H9 (cell line): ENCODE measurements around the gene FBXO48. TPM values are rescaled to one million over a fixed set of nuclear protein-coding genes. Genes with fewer than 3 reads are reported as not detected.

Experiments
- DNase-seq: peaks from one replicate; pipeline ENCODE4 v3.0.0-alpha.2; 2017
- H2AFZ ChIP-seq: one replicate; pipeline ENCODE4 v1.6.1; 2013; ENCODE audit warnings: mild to moderate bottlenecking, low read length, control low read depth, moderate library complexity
- H2AK5ac ChIP-seq: 2 replicates; pipeline ENCODE4 v1.6.1; 2013; ENCODE audit warnings: low read length, control low read depth, mixed read lengths; ENCODE audit not compliant: insufficient read length
- H2BK120ac ChIP-seq: one replicate; pipeline ENCODE4 v1.6.1; 2013; ENCODE audit warnings: low read depth, mild to moderate bottlenecking, low read length, control low read depth, inconsistent platforms; ENCODE audit not compliant: poor library complexity, severe bottlenecking
- H2BK12ac ChIP-seq: 2 replicates; pipeline ENCODE4 v1.6.1; 2013; ENCODE audit warnings: low read length, control low read depth, mixed read lengths, low read depth; ENCODE audit not compliant: insufficient read length
- H2BK15ac ChIP-seq: 2 replicates; pipeline ENCODE4 v1.6.1; 2013; ENCODE audit warnings: low read depth, low read length, control low read depth
- H2BK20ac ChIP-seq: one replicate; pipeline ENCODE4 v1.6.1; 2013; ENCODE audit warnings: low read depth, mild to moderate bottlenecking, low read length, control low read depth, inconsistent platforms; ENCODE audit not compliant: poor library complexity, severe bottlenecking
- H2BK5ac ChIP-seq: 2 replicates; pipeline ENCODE4 v1.6.1; 2013; ENCODE audit warnings: low read length, control low read depth, mixed read lengths; ENCODE audit not compliant: insufficient read length
- H3K14ac ChIP-seq: 2 replicates; pipeline ENCODE4 v1.6.1; 2013; ENCODE audit warnings: low read length, control low read depth; ENCODE audit not compliant: insufficient read depth
- H3K18ac ChIP-seq: 2 replicates; pipeline ENCODE4 v1.6.1; 2013; ENCODE audit warnings: low read depth, mild to moderate bottlenecking, mixed read lengths, low read length, control low read depth; ENCODE audit not compliant: insufficient read length
- H3K23ac ChIP-seq: 2 replicates; pipeline ENCODE4 v1.6.1; 2013; ENCODE audit warnings: low read length, control low read depth, mixed read lengths, low read depth; ENCODE audit not compliant: insufficient read length
- H3K23me2 ChIP-seq: 2 replicates; pipeline ENCODE4 v1.6.1; 2013; ENCODE audit warnings: low read depth, mild to moderate bottlenecking, mixed read lengths, low read length, control low read depth; ENCODE audit not compliant: insufficient read length, poor library complexity, severe bottlenecking
- H3K27ac ChIP-seq: 2 replicates; pipeline ENCODE4 v1.5.1; 2013; ENCODE audit warnings: low read length, control low read depth, mixed read lengths, low read depth; ENCODE audit not compliant: insufficient read length
- H3K27me3 ChIP-seq: 2 replicates; pipeline ENCODE4 v1.6.1; 2013; ENCODE audit warnings: low read length, control low read depth, inconsistent platforms; ENCODE audit not compliant: insufficient read depth
- H3K4ac ChIP-seq: 2 replicates; pipeline ENCODE4 v1.6.1; 2013; ENCODE audit warnings: low read depth, mild to moderate bottlenecking, control low read depth, inconsistent platforms, low read length, moderate library complexity
- H3K4me1 ChIP-seq: 2 replicates; pipeline ENCODE4 v1.6.1; 2013; ENCODE audit warnings: low read length, control low read depth, inconsistent platforms; ENCODE audit not compliant: insufficient read depth
- H3K4me2 ChIP-seq: 2 replicates; pipeline ENCODE4 v1.6.1; 2013; ENCODE audit warnings: low read length, control low read depth, mixed read lengths; ENCODE audit not compliant: insufficient read length, insufficient read depth
- H3K56ac ChIP-seq: 2 replicates; pipeline ENCODE4 v1.6.1; 2013; ENCODE audit warnings: low read depth, mild to moderate bottlenecking, mixed read lengths, low read length, control low read depth; ENCODE audit not compliant: insufficient read length
- H3K79me1 ChIP-seq: 2 replicates; pipeline ENCODE4 v1.6.1; 2013; ENCODE audit warnings: low read depth, mild to moderate bottlenecking, moderate library complexity, low read length, control low read depth, inconsistent platforms; ENCODE audit not compliant: insufficient read depth, poor library complexity, severe bottlenecking
- H3K79me2 ChIP-seq: 2 replicates; pipeline ENCODE4 v1.6.1; 2013; ENCODE audit warnings: low read length, control low read depth, inconsistent platforms; ENCODE audit not compliant: insufficient read depth
- H3K9ac ChIP-seq: 2 replicates; pipeline ENCODE4 v1.6.1; 2013; ENCODE audit warnings: low read length, control low read depth, mixed read lengths; ENCODE audit not compliant: insufficient read length; ENCODE audit errors: extremely low read depth
- H3K9me3 ChIP-seq: one replicate; pipeline ENCODE4 v1.6.1; 2013; ENCODE audit warnings: low read depth, low read length, inconsistent platforms; ENCODE audit not compliant: control insufficient read depth
- H3T11ph ChIP-seq: one replicate; pipeline ENCODE4 v1.6.1; 2013; ENCODE audit warnings: mild to moderate bottlenecking, low read length, control low read depth, inconsistent platforms
- H4K20me1 ChIP-seq: one replicate; pipeline ENCODE4 v1.6.1; 2013; ENCODE audit not compliant: control insufficient read depth, insufficient read length, insufficient read depth
- H4K5ac ChIP-seq: 2 replicates; pipeline ENCODE4 v1.6.1; 2013; ENCODE audit warnings: low read depth, mild to moderate bottlenecking, mixed read lengths, low read length, control low read depth; ENCODE audit not compliant: insufficient read length
- H4K8ac ChIP-seq: replicated peaks from 2 replicates; pipeline ENCODE4 v1.6.1; 2013; ENCODE audit warnings: low read length, control low read depth, mixed read lengths, low read depth; ENCODE audit not compliant: insufficient read length
- H4K91ac ChIP-seq: 2 replicates; pipeline ENCODE4 v1.6.1; 2013; ENCODE audit warnings: low read depth, mild to moderate bottlenecking, moderate library complexity, mixed read lengths, low read length, control low read depth; ENCODE audit not compliant: insufficient read length
- H3K27ac Mint-ChIP-seq, 3 experiments: 2 replicates in 2 of 3; 3 replicates in 1 of 3; pipeline ENCODE4 v1.8.0; 2020 to 2021; ENCODE audit warnings: mixed read lengths in 3 of 3, mild to moderate bottlenecking in 1 of 3, moderate library complexity in 1 of 3
- H3K27me3 Mint-ChIP-seq: 2 replicates; pipeline ENCODE4 v1.8.0; 2021; ENCODE audit warnings: low read depth, mild to moderate bottlenecking, moderate library complexity, mixed read lengths
- H3K36me3 Mint-ChIP-seq, 3 experiments: 2 replicates in 2 of 3; 3 replicates in 1 of 3; pipeline ENCODE4 v1.8.0; 2020 to 2021; ENCODE audit warnings: low read depth in 3 of 3, mixed read lengths in 3 of 3; ENCODE audit not compliant: insufficient read depth in 1 of 3
- H3K4me1 Mint-ChIP-seq, 2 experiments: 2 replicates each; pipeline ENCODE4 v1.8.0; 2020; ENCODE audit warnings: mixed read lengths in 2 of 2
- H3K4me3 Mint-ChIP-seq, 2 experiments: 2 replicates in 1 of 2; 3 replicates in 1 of 2; pipeline ENCODE4 v1.8.0; 2020 to 2021; ENCODE audit warnings: mild to moderate bottlenecking in 2 of 2, mixed read lengths in 2 of 2, moderate library complexity in 1 of 2
- H3K9me3 Mint-ChIP-seq, 2 experiments: 2 replicates in 1 of 2; 3 replicates in 1 of 2; pipeline ENCODE4 v1.8.0; 2020; ENCODE audit warnings: mild to moderate bottlenecking in 2 of 2, mixed read lengths in 2 of 2, moderate library complexity in 1 of 2
- CTCF ChIP-seq: fragments of 200-600 bp; sonication (generic); conservative IDR thresholded peaks from 3 replicates; pipeline ENCODE4 v1.8.0; 2021; ENCODE audit warnings: antibody characterized with exemption, mild to moderate bottlenecking
- WGBS: extraction: QIAGEN DNeasy Blood & Tissue Kit; methylation state at CpG from one replicate; pipeline ENCODE4 v1.1.7; 2013; ENCODE audit warnings: missing lambda C conversion rate, low lambda C conversion rate, mixed read lengths; ENCODE audit not compliant: insufficient read length; ENCODE audit errors: extremely low coverage; 5-methylcytosine and 5-hydroxymethylcytosine counted together
- total RNA-seq: library from RNA; stranded (reverse); gene quantifications from 2 replicates; pipeline ENCODE4 v1.2.1, GENCODE V29; 2021

The FBXO48 gene
- total RNA-seq, 1 experiment from 2014 or later = 1.4 TPM

DNA sequence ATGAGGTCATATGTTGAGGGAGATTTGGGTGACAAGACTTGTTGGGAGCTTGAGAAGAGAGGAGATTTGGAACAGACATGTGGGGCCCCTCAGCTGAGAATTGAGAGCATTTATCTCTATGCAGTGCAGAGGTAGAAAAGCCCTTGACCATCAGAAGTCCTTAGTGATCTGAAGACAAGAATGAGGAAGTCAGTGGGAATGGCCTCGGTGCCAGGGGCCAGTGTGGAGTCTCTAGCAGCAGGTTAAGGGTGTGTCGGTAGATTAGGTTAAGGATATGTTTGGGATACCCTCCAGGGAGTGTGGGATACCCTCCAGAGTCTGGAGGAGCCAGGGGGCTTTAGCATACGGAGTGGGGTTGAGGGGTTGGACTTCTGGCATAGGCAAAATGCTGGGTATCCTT, 41.6 kb downstream of the FBXO48 start:
- H3T11ph ChIP-seq = no peak overlapping the region
- no peak overlapping the region for H3K4me2 ChIP-seq
- H2BK12ac ChIP-seq = no peak overlapping the region
- H4K91ac ChIP-seq = no peak overlapping the region
- H3K27ac Mint-ChIP-seq = no peak overlapping the region
- H2AFZ ChIP-seq = no peak overlapping the region
- no peak for TF ChIP-seq CTCF
- H3K4me1 ChIP-seq = no peaks in the 10 kb centered on the region
- no peak overlapping the region for H2AK5ac ChIP-seq
- H3K27me3 ChIP-seq = no peaks in the 10 kb centered on the region
- no peak overlapping the region for H2BK5ac ChIP-seq
- no peak overlapping the region for H3K4me3 Mint-ChIP-seq
- no peak for DNase-seq
- H4K20me1 ChIP-seq = no peaks in the 10 kb centered on the region
- no peak overlapping the region for H3K14ac ChIP-seq
- no peak overlapping the region for H3K4ac ChIP-seq
- no peaks in the 10 kb centered on the region for H3K79me2 ChIP-seq
- no peak overlapping the region for H2BK15ac ChIP-seq
- H3K9me3 Mint-ChIP-seq = no peaks in the 10 kb centered on the region; a peak in 1 of 5 replicates
- H3K4me1 Mint-ChIP-seq = peaks cover 0 to 3% of the 10 kb centered on the region in 2 experiments; a peak in 1 of 4 replicates
- WGBS = no CpG with 5 or more reads among the region's 3 CpGs
- H2BK20ac ChIP-seq = no peak overlapping the region
- H3K9me3 ChIP-seq = no peaks in the 10 kb centered on the region
- H3K27me3 Mint-ChIP-seq = no peaks in the 10 kb centered on the region
- H3K23me2 ChIP-seq = no peaks in the 10 kb centered on the region
- no peak overlapping the region for H4K5ac ChIP-seq
- no peak overlapping the region for H3K56ac ChIP-seq
- no peak overlapping the region for H4K8ac ChIP-seq
- no peak overlapping the region for H2BK120ac ChIP-seq
- H3K18ac ChIP-seq = no peak overlapping the region
- H3K9ac ChIP-seq = no peak overlapping the region
- H3K23ac ChIP-seq = no peak overlapping the region
- H3K79me1 ChIP-seq = no peaks in the 10 kb centered on the region
- no peaks in the 10 kb centered on the region for H3K36me3 Mint-ChIP-seq
- H3K27ac ChIP-seq = no peak overlapping the region
